ENCODE data around the gene BRMS1L. TPM values are rescaled to one million over a fixed set of nuclear protein-coding genes. Genes with fewer than 3 reads are reported as not detected.

Gene BRMS1L
- total and polyA plus RNA-seq, 10 donors = 1.9 to 8.0 (median 5.8) TPM

GRCh38 chr14:35909665-35910064, 83.5 kb downstream of the BRMS1L start:
- TF ChIP-seq CTCF (IDR thresholded peaks at IDR 0.05 in 8 of 11, conservative IDR thresholded peaks at IDR 0.05 in 3 of 11) = no peak
- no peak for TF ChIP-seq POLR2A (IDR thresholded peaks at IDR 0.05)
- TF ChIP-seq POLR2AphosphoS5 (IDR thresholded peaks at IDR 0.05) = no peak

GRCh38 chr14:35910191-35910590, 84.1 kb downstream of the BRMS1L start:
- TF ChIP-seq POLR2A (IDR thresholded peaks at IDR 0.05) (no peak), CTCF (IDR thresholded peaks at IDR 0.05 in 8 of 11, conservative IDR thresholded peaks at IDR 0.05 in 3 of 11) (no peak), POLR2AphosphoS5 (IDR thresholded peaks at IDR 0.05) (no peak)
- intact Hi-C loops (cut with DNase I; ENCODE audit: low total_unique reads) = no loop called here

More at GRCh38 chr14:35909665-35910064, 83.5 kb downstream of the BRMS1L start:
- intact Hi-C loops (cut with DNase I; ENCODE audit: low total_unique reads) = no loop called here
- Histone ChIP-seq H3K4me1 (no peaks in the 10 kb centered on the region), H3K9me3 (no peaks in the 10 kb centered on the region), H3K36me3 (no peaks in the 10 kb centered on the region), H3K27ac (no peak overlapping the region), H3K4me3 (no peak overlapping the region), H3K27me3 (replicated peaks in 1 of 7) (no peaks in the 10 kb centered on the region)
- DNase-seq = no peak
- WGBS, 5 donors = 81 to 94% (median 90%) methylated on average over 4 of the region's 4 CpGs

GRCh38 chr14:35911097-35911496, 85.0 kb downstream of the BRMS1L start:
- H3K36me3 ChIP-seq = no peaks in the 10 kb centered on the region
- TF ChIP-seq POLR2A (IDR thresholded peaks at IDR 0.05) = no peak
- TF ChIP-seq CTCF (IDR thresholded peaks at IDR 0.05 in 8 of 11, conservative IDR thresholded peaks at IDR 0.05 in 3 of 11) = no peak
- TF ChIP-seq POLR2AphosphoS5 (IDR thresholded peaks at IDR 0.05) = no peak
- no peaks in the 10 kb centered on the region for H3K27me3 ChIP-seq (replicated peaks in 1 of 7)
- intact Hi-C loops (cut with DNase I; ENCODE audit: low total_unique reads) = no loop called here
- H3K4me3 ChIP-seq = no peak overlapping the region
- no peaks in the 10 kb centered on the region for H3K9me3 ChIP-seq
- no peak overlapping the region for H3K27ac ChIP-seq
- H3K4me1 ChIP-seq = no peaks in the 10 kb centered on the region
- DNase-seq = no peak
- 72 to 80% (median 76%) methylated on average over 4 of the region's 4 CpGs for WGBS, 5 donors

More at GRCh38 chr14:35910191-35910590, 84.1 kb downstream of the BRMS1L start:
- no peak for DNase-seq
- Histone ChIP-seq H3K27ac (no peak overlapping the region), H3K4me1 (no peaks in the 10 kb centered on the region), H3K9me3 (no peaks in the 10 kb centered on the region), H3K27me3 (replicated peaks in 1 of 7) (no peaks in the 10 kb centered on the region), H3K4me3 (no peak overlapping the region), H3K36me3 (no peaks in the 10 kb centered on the region)
- WGBS, 5 donors = 92 to 97% (median 95%) methylated on average over 4 of the region's 4 CpGs

GRCh38 chr14:35915185-35915584, 89.0 kb downstream of the BRMS1L start:
- WGBS, 5 donors = 73 to 83% (median 78%) methylated on average over 4 of the region's 4 CpGs
- no peak for DNase-seq
- Histone ChIP-seq H3K36me3 (no peaks in the 10 kb centered on the region), H3K4me3 (no peak overlapping the region), H3K4me1 (no peaks in the 10 kb centered on the region), H3K9me3 (peaks cover 0 to 9% (median 4%) of the 10 kb centered on the region in 8 donors), H3K27ac (no peak overlapping the region), H3K27me3 (replicated peaks in 1 of 7) (no peaks in the 10 kb centered on the region)
- TF ChIP-seq POLR2A (IDR thresholded peaks at IDR 0.05) = no peak
- TF ChIP-seq POLR2AphosphoS5 (IDR thresholded peaks at IDR 0.05) = no peak
- intact Hi-C loops (cut with DNase I; ENCODE audit: low total_unique reads) = no loop called here

- no peak for TF ChIP-seq POLR2A (IDR thresholded peaks at IDR 0.05)
- TF ChIP-seq CTCF (IDR thresholded peaks at IDR 0.05 in 8 of 11, conservative IDR thresholded peaks at IDR 0.05 in 3 of 11) = no peak
- TF ChIP-seq POLR2AphosphoS5 (IDR thresholded peaks at IDR 0.05) = no peak
- WGBS, 5 donors = 64 to 87% (median 71%) methylated on average over 1 of the region's 1 CpG
- Histone ChIP-seq H3K27ac (no peak overlapping the region), H3K27me3 (replicated peaks in 1 of 7) (no peaks in the 10 kb centered on the region), H3K9me3 (peaks cover 0 to 9% (median 4%) of the 10 kb centered on the region in 8 donors), H3K36me3 (no peaks in the 10 kb centered on the region), H3K4me1 (no peaks in the 10 kb centered on the region), H3K4me3 (no peak overlapping the region)
- intact Hi-C loops (cut with DNase I; ENCODE audit: low total_unique reads) = no loop called here
- no peak for DNase-seq
Measured at GRCh38 chr14:35915775-35916174, 89.6 kb downstream of the BRMS1L start.
